Transverse colon (tissue), 4 donors: ENCODE data around the gene QRFP. TPM values are rescaled to one million over a fixed set of nuclear protein-coding genes. Genes with fewer than 3 reads are reported as not detected.

Experiments used
- DNase-seq: peaks from one replicate; pipeline ENCODE4 v3.0.0-alpha.2; 2019
- H3K27ac ChIP-seq, 4 donors: fragments of 200-600 bp; sonication (generic); 2 replicates each; pipeline ENCODE4 v1.5.1; 2016 to 2018; ENCODE audit warnings: inconsistent platforms in 4 of 4
- H3K27me3 ChIP-seq: fragments of 200-600 bp; sonication (generic); 2 replicates; pipeline ENCODE4 v1.5.1; 2017; ENCODE audit warnings: inconsistent platforms
- H3K36me3 ChIP-seq, 4 donors: fragments of 200-600 bp; sonication (generic); 2 replicates each; pipeline ENCODE4 v1.5.1; 2017 to 2019; ENCODE audit warnings: inconsistent platforms in 4 of 4
- H3K4me1 ChIP-seq, 4 donors: fragments of 200-600 bp; sonication (generic); 2 replicates each; pipeline ENCODE4 v1.5.1; 2017 to 2020; ENCODE audit warnings: inconsistent platforms in 4 of 4
- H3K4me3 ChIP-seq, 4 donors: fragments of 200-600 bp; sonication (generic); 1 replicate in 1 of 4; 2 replicates in 3 of 4; pipeline versions ENCODE4 v1.5.1 to v1.6.1; 2017 to 2019; ENCODE audit warnings: inconsistent platforms in 4 of 4
- H3K9me3 ChIP-seq, 2 donors: fragments of 200-600 bp; sonication (generic); 2 replicates each; pipeline ENCODE4 v1.5.1; 2017 to 2019; ENCODE audit warnings: inconsistent platforms in 2 of 2
- CTCF ChIP-seq, 5 experiments: fragments of 200-600 bp in 3 of 5; fragments of 450-650 bp in 2 of 5; sonication (generic) in 3 of 5; IDR thresholded peaks; 1 replicate in 2 of 5; 2 replicates in 3 of 5; pipeline ENCODE4 v1.5.1; 2016 to 2017; ENCODE audit warnings: antibody characterized with exemption in 5 of 5, inconsistent platforms in 3 of 5, mild to moderate bottlenecking in 2 of 5, moderate library complexity in 1 of 5
- EP300 ChIP-seq: sonication (generic); formaldehyde crosslinking; IDR thresholded peaks from one replicate; pipeline ENCODE4 v1.6.1; 2017; ENCODE audit warnings: antibody characterized with exemption, low read depth
- POLR2A ChIP-seq: fragments of 450-650 bp; IDR thresholded peaks from one replicate; pipeline ENCODE4 v1.6.1; 2016; ENCODE audit warnings: antibody characterized with exemption, mild to moderate bottlenecking, moderate library complexity
- POLR2AphosphoS5 ChIP-seq, 3 donors: sonication (generic); formaldehyde crosslinking; IDR thresholded peaks; one replicate each; pipeline ENCODE4 v1.6.1; 2016; ENCODE audit warnings: antibody characterized with exemption in 3 of 3
- WGBS, 2 donors: methylation state at CpG; one replicate each; pipeline ENCODE4 v1.1.5; 2018; ENCODE audit warnings: low coverage in 1 of 2; 5-methylcytosine and 5-hydroxymethylcytosine counted together
- in situ Hi-C, 4 donors: fragments of 200-750 bp; cut with MboI; loops; one replicate each; pipeline versions ENCODE4 v1.15.0 to v1.15.1; 2017; ENCODE audit warnings: low sequenced_read_pairs in 3 of 4, low pct_ligation_motif_present in 1 of 4, low pct_unique_long_range_greater_than_20kb in 1 of 4
- intact Hi-C: fragments of 100-400 bp; cut with DNase I; formaldehyde crosslinking; loops from one replicate; pipeline ENCODE4 v1.15.1; 2023; ENCODE audit warnings: low total_unique reads
- total RNA-seq, 4 donors: library from RNA; depleted of rRNA; stranded (reverse); fragments of >200 nt; gene quantifications; one replicate each; pipeline ENCODE4 v1.1.0, GENCODE V29; 2016

QRFP gene
- total RNA-seq, 4 donors from 2014 or later: not detected

- H3K4me3 ChIP-seq: no peak overlapping the region
- DNase-seq: no peak
- H3K9me3 ChIP-seq: no peaks in the 10 kb centered on the region
- H3K27me3 ChIP-seq: no peaks in the 10 kb centered on the region
- peak overlapping the region in 3 of 4 donors; percentile 65 to 78 (median 73) for H3K27ac ChIP-seq
- in situ Hi-C loops: loop anchor here in 1 of 4 donors (25.0 kb wide), 1 partner anchor 112 kb away; no protein-coding TSS in a partner anchor
- TF ChIP-seq POLR2AphosphoS5 (IDR thresholded peaks at IDR 0.05): no peak
- no peak for TF ChIP-seq EP300
- H3K4me1 ChIP-seq: peaks cover 15 to 41% (median 27%) of the 10 kb centered on the region in 4 donors
- 88 to 92% methylated on average over 8 of the region's 8 CpGs for WGBS, 2 donors
- intact Hi-C loops: no loop called here
- H3K36me3 ChIP-seq: peaks cover 0 to 53% (median 23%) of the 10 kb centered on the region in 4 donors
These were observed 22.6 kb downstream of the QRFP start for GRCh38 chr9:130873966-130874365.

GRCh38 chr9:130872912-130873503, 23.6 kb downstream of the QRFP start:
- Histone ChIP-seq H3K4me1 (peaks cover 15 to 47% (median 29%) of the 10 kb centered on the region in 4 donors), H3K27ac (peak overlapping the region; percentile 65 to 78 (median 70)), H3K4me3 (no peak overlapping the region), H3K9me3 (no peaks in the 10 kb centered on the region), H3K27me3 (no peaks in the 10 kb centered on the region), H3K36me3 (peaks cover 0 to 43% (median 20%) of the 10 kb centered on the region in 4 donors)
- no peak for TF ChIP-seq EP300
- no peak for TF ChIP-seq CTCF (IDR thresholded peaks at IDR 0.05)
- TF ChIP-seq POLR2A: no peak
- peak in 2 of 3 donors; percentile 40 to 44 for TF ChIP-seq POLR2AphosphoS5 (IDR thresholded peaks at IDR 0.05)
- DNase-seq: peak; percentile 86
- in situ Hi-C loops: loop anchor here in 1 of 4 donors (25.0 kb wide), 1 partner anchor 111 kb away; no protein-coding TSS in a partner anchor
- intact Hi-C loops: no loop called here
- WGBS, 2 donors: 49 to 56% methylated on average over 4 to 15 of the region's 15 CpGs

GRCh38 chr9:130872508-130872907, 24.1 kb downstream of the QRFP start:
- H3K27ac ChIP-seq: peak overlapping the region; percentile 65 to 78 (median 70)
- no peaks in the 10 kb centered on the region for H3K27me3 ChIP-seq
- peaks cover 0 to 39% (median 19%) of the 10 kb centered on the region in 4 donors for H3K36me3 ChIP-seq
- in situ Hi-C loops (loop anchor here in 1 of 4 donors (25.0 kb wide), 1 partner anchor 110 kb away; no protein-coding TSS in a partner anchor), intact Hi-C loops (no loop called here)
- no peak for DNase-seq
- TF ChIP-seq CTCF (IDR thresholded peaks at IDR 0.05): no peak
- TF ChIP-seq POLR2A: no peak
- TF ChIP-seq POLR2AphosphoS5 (IDR thresholded peaks at IDR 0.05): no peak
- no peak for TF ChIP-seq EP300
- no peaks in the 10 kb centered on the region for H3K9me3 ChIP-seq
- WGBS, 2 donors: 44 to 51% methylated on average over 6 to 9 of the region's 9 CpGs
- peaks cover 15 to 52% (median 31%) of the 10 kb centered on the region in 4 donors for H3K4me1 ChIP-seq
- no peak overlapping the region for H3K4me3 ChIP-seq

GRCh38 chr9:130872093-130872492, 24.5 kb downstream of the QRFP start:
- no peak for TF ChIP-seq EP300
- intact Hi-C loops (no loop called here), in situ Hi-C loops (loop anchor here in 1 of 4 donors (25.0 kb wide), 1 partner anchor 110 kb away; no protein-coding TSS in a partner anchor)
- DNase-seq: no peak
- Histone ChIP-seq H3K4me1 (peaks cover 15 to 57% (median 33%) of the 10 kb centered on the region in 4 donors), H3K36me3 (peaks cover 0 to 39% (median 17%) of the 10 kb centered on the region in 4 donors), H3K27me3 (no peaks in the 10 kb centered on the region), H3K4me3 (no peak overlapping the region), H3K27ac (peak overlapping the region in 3 of 4 donors; percentile 65 to 78 (median 73)), H3K9me3 (no peaks in the 10 kb centered on the region)
- WGBS, 2 donors: 86% methylated on average over 15 of the region's 15 CpGs; no CpG with 5 or more reads in 1 of the 2 donors

- Histone ChIP-seq H3K4me1 (peaks cover 15 to 62% (median 35%) of the 10 kb centered on the region in 4 donors), H3K4me3 (no peak overlapping the region), H3K27ac (peak overlapping the region in 2 of 4 donors; percentile 73 to 78), H3K36me3 (peaks cover 0 to 39% (median 16%) of the 10 kb centered on the region in 4 donors), H3K27me3 (no peaks in the 10 kb centered on the region), H3K9me3 (no peaks in the 10 kb centered on the region)
- intact Hi-C loops: no loop called here
- no peak for TF ChIP-seq POLR2A
- TF ChIP-seq CTCF (IDR thresholded peaks at IDR 0.05): no peak
- no peak for TF ChIP-seq POLR2AphosphoS5 (IDR thresholded peaks at IDR 0.05)
- TF ChIP-seq EP300: no peak
- DNase-seq: no peak
- WGBS, 2 donors: 69 to 83% methylated on average over 3 to 10 of the region's 10 CpGs
- in situ Hi-C loops: loop anchor here in 1 of 4 donors (25.0 kb wide), 1 partner anchor 109 kb away; no protein-coding TSS in a partner anchor
These were observed 25.1 kb downstream of the QRFP start for GRCh38 chr9:130871395-130872062.
